Smooth muscle cell (in vitro differentiated cells): ENCODE results near the gene KIF26B. TPM values are rescaled to one million over a fixed set of nuclear protein-coding genes. Genes with fewer than 3 reads are reported as not detected.

Experiments used
- DNase-seq: peaks from one replicate; lab custom pipeline; 2025; ENCODE audit not compliant: unreplicated experiment; lab: John Stamatoyannopoulos, UW
- H2AFZ ChIP-seq: fragments of 200-600 bp; sonication (generic); 2 replicates; pipeline ENCODE4 v1.6.0; 2016; ENCODE audit warnings: antibody characterized with exemption, low read depth, mild to moderate bottlenecking
- H3F3A ChIP-seq: fragments of 200-600 bp; sonication (generic); 2 replicates; pipeline ENCODE4 v1.6.0; 2017; ENCODE audit warnings: antibody characterized with exemption, low read depth
- H3K27ac ChIP-seq: fragments of 200-600 bp; sonication (generic); 2 replicates; pipeline ENCODE4 v1.5.1; 2016; ENCODE audit warnings: low read depth, mild to moderate bottlenecking
- H3K27me3 ChIP-seq: fragments of 200-600 bp; sonication (generic); 2 replicates; pipeline ENCODE4 v1.6.1; 2016; ENCODE audit warnings: low read depth, mild to moderate bottlenecking
- H3K36me3 ChIP-seq: fragments of 200-600 bp; sonication (generic); 2 replicates; pipeline ENCODE4 v1.5.1; 2016; ENCODE audit warnings: low read depth
- H3K4me1 ChIP-seq: fragments of 200-600 bp; sonication (generic); 2 replicates; pipeline ENCODE4 v1.5.1; 2016; ENCODE audit warnings: low read depth
- H3K4me2 ChIP-seq: fragments of 200-600 bp; sonication (generic); 2 replicates; pipeline ENCODE4 v1.6.0; 2016; ENCODE audit warnings: mild to moderate bottlenecking
- H3K4me3 ChIP-seq: fragments of 200-600 bp; sonication (generic); 2 replicates; pipeline ENCODE4 v1.5.1; 2016; ENCODE audit warnings: mild to moderate bottlenecking
- H3K79me2 ChIP-seq: fragments of 200-600 bp; sonication (generic); 2 replicates; pipeline ENCODE4 v1.6.0; 2016; ENCODE audit warnings: low read depth, mild to moderate bottlenecking
- H3K9ac ChIP-seq: fragments of 200-600 bp; sonication (generic); 2 replicates; pipeline ENCODE4 v1.6.0; 2016; ENCODE audit warnings: low read depth
- H3K9me3 ChIP-seq: fragments of 200-600 bp; sonication (generic); replicated peaks from 2 replicates; pipeline ENCODE4 v1.5.1; 2016; ENCODE audit warnings: low read depth
- H4K20me1 ChIP-seq: fragments of 200-600 bp; sonication (generic); 2 replicates; pipeline ENCODE4 v1.6.0; 2016; ENCODE audit warnings: low read depth
- CTCF ChIP-seq: fragments of 200-600 bp; sonication (generic); IDR thresholded peaks from 2 replicates; pipeline ENCODE4 v1.5.1; 2017; ENCODE audit warnings: borderline replicate concordance, mild to moderate bottlenecking, antibody characterized with exemption; ENCODE audit not compliant: insufficient read depth, poor library complexity, severe bottlenecking
- WGBS: methylation state at CpG from one replicate; pipeline ENCODE4 v1.1.7; 2016; ENCODE audit warnings: low lambda C conversion rate; 5-methylcytosine and 5-hydroxymethylcytosine counted together
- polyA plus RNA-seq: library from polyadenylated mRNA; unstranded; fragments of >200 nt; fragmentation: Nextera tagmentation; extraction: Ambion mirVana; gene quantifications from 2 replicates; pipeline ENCODE4 v1.2.1, GENCODE V29; 2016
- total RNA-seq: library from RNA; depleted of rRNA; stranded (reverse); fragments of >200 nt; gene quantifications from 2 replicates; pipeline ENCODE4 v1.2.3, GENCODE V29; 2014

The KIF26B gene
- total and polyA plus RNA-seq, 2 experiments from 2014 or later = 24.9 to 43.3 TPM

- DNase-seq = no peak
- H3K4me3 ChIP-seq = peak overlapping the region; percentile 2
- H3K9ac ChIP-seq = peak overlapping the region; percentile 70
- peaks cover 29% of the 10 kb centered on the region for H3F3A ChIP-seq
- no peaks in the 10 kb centered on the region for H3K27me3 ChIP-seq
- peaks cover 15% of the 10 kb centered on the region for H3K4me1 ChIP-seq
- no peak overlapping the region for H2AFZ ChIP-seq
- H3K79me2 ChIP-seq = peaks cover 33% of the 10 kb centered on the region
- H4K20me1 ChIP-seq = no peaks in the 10 kb centered on the region
- peak overlapping the region; percentile 66 for H3K4me2 ChIP-seq
- H3K36me3 ChIP-seq = no peaks in the 10 kb centered on the region
- WGBS = 39% methylated on average over 18 of the region's 18 CpGs
- no peaks in the 10 kb centered on the region for H3K9me3 ChIP-seq
- peak overlapping the region; percentile 97 for H3K27ac ChIP-seq
- no peak for TF ChIP-seq CTCF
These were observed 443.9 kb downstream of the KIF26B start for GRCh38 chr1:245598524-245599305.

- Histone ChIP-seq H3K27ac (peak overlapping the region; percentile 97), H4K20me1 (no peaks in the 10 kb centered on the region), H3K36me3 (no peaks in the 10 kb centered on the region), H3K27me3 (no peaks in the 10 kb centered on the region), H3K9ac (peak overlapping the region; percentile 85), H3K4me3 (no peak overlapping the region), H3K4me2 (peak overlapping the region; percentile 67), H3K79me2 (peaks cover 25% of the 10 kb centered on the region), H3K9me3 (no peaks in the 10 kb centered on the region), H3K4me1 (peaks cover 15% of the 10 kb centered on the region), H2AFZ (no peak overlapping the region), H3F3A (peaks cover 29% of the 10 kb centered on the region)
- peak; percentile 74 for DNase-seq
- TF ChIP-seq CTCF = no peak
- WGBS = 4% methylated on average over 14 of the region's 16 CpGs
These were observed 444.8 kb downstream of the KIF26B start for GRCh38 chr1:245599371-245600174.

- TF ChIP-seq CTCF = no peak
- Histone ChIP-seq H3K27ac (peak overlapping the region; percentile 97), H3F3A (peaks cover 29% of the 10 kb centered on the region), H3K4me2 (no peak overlapping the region), H3K4me3 (no peak overlapping the region), H2AFZ (no peak overlapping the region), H3K27me3 (no peaks in the 10 kb centered on the region), H3K9ac (no peak overlapping the region), H3K4me1 (peaks cover 15% of the 10 kb centered on the region), H3K9me3 (no peaks in the 10 kb centered on the region), H3K36me3 (no peaks in the 10 kb centered on the region), H3K79me2 (peaks cover 15% of the 10 kb centered on the region), H4K20me1 (no peaks in the 10 kb centered on the region)
- DNase-seq = no peak
- 95% methylated on average over 4 of the region's 4 CpGs for WGBS
These were observed 445.9 kb downstream of the KIF26B start for GRCh38 chr1:245600658-245601057.
